H9 (cell line): ENCODE data around the gene PAMR1. TPM values are rescaled to one million over a fixed set of nuclear protein-coding genes. Genes with fewer than 3 reads are reported as not detected.

Experiments
- DNase-seq: peaks from one replicate; pipeline ENCODE4 v3.0.0-alpha.2; 2017
- H2AFZ ChIP-seq: one replicate; pipeline ENCODE4 v1.6.1; 2013; ENCODE audit warnings: mild to moderate bottlenecking, low read length, control low read depth, moderate library complexity
- H2AK5ac ChIP-seq: 2 replicates; pipeline ENCODE4 v1.6.1; 2013; ENCODE audit warnings: low read length, control low read depth, mixed read lengths; ENCODE audit not compliant: insufficient read length
- H2BK120ac ChIP-seq: one replicate; pipeline ENCODE4 v1.6.1; 2013; ENCODE audit warnings: low read depth, mild to moderate bottlenecking, low read length, control low read depth, inconsistent platforms; ENCODE audit not compliant: poor library complexity, severe bottlenecking
- H2BK12ac ChIP-seq: 2 replicates; pipeline ENCODE4 v1.6.1; 2013; ENCODE audit warnings: low read length, control low read depth, mixed read lengths, low read depth; ENCODE audit not compliant: insufficient read length
- H2BK15ac ChIP-seq: 2 replicates; pipeline ENCODE4 v1.6.1; 2013; ENCODE audit warnings: low read depth, low read length, control low read depth
- H2BK20ac ChIP-seq: one replicate; pipeline ENCODE4 v1.6.1; 2013; ENCODE audit warnings: low read depth, mild to moderate bottlenecking, low read length, control low read depth, inconsistent platforms; ENCODE audit not compliant: poor library complexity, severe bottlenecking
- H2BK5ac ChIP-seq: 2 replicates; pipeline ENCODE4 v1.6.1; 2013; ENCODE audit warnings: low read length, control low read depth, mixed read lengths; ENCODE audit not compliant: insufficient read length
- H3K14ac ChIP-seq: 2 replicates; pipeline ENCODE4 v1.6.1; 2013; ENCODE audit warnings: low read length, control low read depth; ENCODE audit not compliant: insufficient read depth
- H3K18ac ChIP-seq: 2 replicates; pipeline ENCODE4 v1.6.1; 2013; ENCODE audit warnings: low read depth, mild to moderate bottlenecking, mixed read lengths, low read length, control low read depth; ENCODE audit not compliant: insufficient read length
- H3K23ac ChIP-seq: 2 replicates; pipeline ENCODE4 v1.6.1; 2013; ENCODE audit warnings: low read length, control low read depth, mixed read lengths, low read depth; ENCODE audit not compliant: insufficient read length
- H3K23me2 ChIP-seq: 2 replicates; pipeline ENCODE4 v1.6.1; 2013; ENCODE audit warnings: low read depth, mild to moderate bottlenecking, mixed read lengths, low read length, control low read depth; ENCODE audit not compliant: insufficient read length, poor library complexity, severe bottlenecking
- H3K27ac ChIP-seq: 2 replicates; pipeline ENCODE4 v1.5.1; 2013; ENCODE audit warnings: low read length, control low read depth, mixed read lengths, low read depth; ENCODE audit not compliant: insufficient read length
- H3K27me3 ChIP-seq: 2 replicates; pipeline ENCODE4 v1.6.1; 2013; ENCODE audit warnings: low read length, control low read depth, inconsistent platforms; ENCODE audit not compliant: insufficient read depth
- H3K4ac ChIP-seq: 2 replicates; pipeline ENCODE4 v1.6.1; 2013; ENCODE audit warnings: low read depth, mild to moderate bottlenecking, control low read depth, inconsistent platforms, low read length, moderate library complexity
- H3K4me1 ChIP-seq: 2 replicates; pipeline ENCODE4 v1.6.1; 2013; ENCODE audit warnings: low read length, control low read depth, inconsistent platforms; ENCODE audit not compliant: insufficient read depth
- H3K4me2 ChIP-seq: 2 replicates; pipeline ENCODE4 v1.6.1; 2013; ENCODE audit warnings: low read length, control low read depth, mixed read lengths; ENCODE audit not compliant: insufficient read length, insufficient read depth
- H3K56ac ChIP-seq: 2 replicates; pipeline ENCODE4 v1.6.1; 2013; ENCODE audit warnings: low read depth, mild to moderate bottlenecking, mixed read lengths, low read length, control low read depth; ENCODE audit not compliant: insufficient read length
- H3K79me1 ChIP-seq: 2 replicates; pipeline ENCODE4 v1.6.1; 2013; ENCODE audit warnings: low read depth, mild to moderate bottlenecking, moderate library complexity, low read length, control low read depth, inconsistent platforms; ENCODE audit not compliant: insufficient read depth, poor library complexity, severe bottlenecking
- H3K79me2 ChIP-seq: 2 replicates; pipeline ENCODE4 v1.6.1; 2013; ENCODE audit warnings: low read length, control low read depth, inconsistent platforms; ENCODE audit not compliant: insufficient read depth
- H3K9ac ChIP-seq: 2 replicates; pipeline ENCODE4 v1.6.1; 2013; ENCODE audit warnings: low read length, control low read depth, mixed read lengths; ENCODE audit not compliant: insufficient read length; ENCODE audit errors: extremely low read depth
- H3K9me3 ChIP-seq: one replicate; pipeline ENCODE4 v1.6.1; 2013; ENCODE audit warnings: low read depth, low read length, inconsistent platforms; ENCODE audit not compliant: control insufficient read depth
- H3T11ph ChIP-seq: one replicate; pipeline ENCODE4 v1.6.1; 2013; ENCODE audit warnings: mild to moderate bottlenecking, low read length, control low read depth, inconsistent platforms
- H4K20me1 ChIP-seq: one replicate; pipeline ENCODE4 v1.6.1; 2013; ENCODE audit not compliant: control insufficient read depth, insufficient read length, insufficient read depth
- H4K5ac ChIP-seq: 2 replicates; pipeline ENCODE4 v1.6.1; 2013; ENCODE audit warnings: low read depth, mild to moderate bottlenecking, mixed read lengths, low read length, control low read depth; ENCODE audit not compliant: insufficient read length
- H4K8ac ChIP-seq: replicated peaks from 2 replicates; pipeline ENCODE4 v1.6.1; 2013; ENCODE audit warnings: low read length, control low read depth, mixed read lengths, low read depth; ENCODE audit not compliant: insufficient read length
- H4K91ac ChIP-seq: 2 replicates; pipeline ENCODE4 v1.6.1; 2013; ENCODE audit warnings: low read depth, mild to moderate bottlenecking, moderate library complexity, mixed read lengths, low read length, control low read depth; ENCODE audit not compliant: insufficient read length
- H3K27ac Mint-ChIP-seq, 3 experiments: 2 replicates in 2 of 3; 3 replicates in 1 of 3; pipeline ENCODE4 v1.8.0; 2020 to 2021; ENCODE audit warnings: mixed read lengths in 3 of 3, mild to moderate bottlenecking in 1 of 3, moderate library complexity in 1 of 3
- H3K27me3 Mint-ChIP-seq: 2 replicates; pipeline ENCODE4 v1.8.0; 2021; ENCODE audit warnings: low read depth, mild to moderate bottlenecking, moderate library complexity, mixed read lengths
- H3K36me3 Mint-ChIP-seq, 3 experiments: 2 replicates in 2 of 3; 3 replicates in 1 of 3; pipeline ENCODE4 v1.8.0; 2020 to 2021; ENCODE audit warnings: low read depth in 3 of 3, mixed read lengths in 3 of 3; ENCODE audit not compliant: insufficient read depth in 1 of 3
- H3K4me1 Mint-ChIP-seq, 2 experiments: 2 replicates each; pipeline ENCODE4 v1.8.0; 2020; ENCODE audit warnings: mixed read lengths in 2 of 2
- H3K4me3 Mint-ChIP-seq, 2 experiments: 2 replicates in 1 of 2; 3 replicates in 1 of 2; pipeline ENCODE4 v1.8.0; 2020 to 2021; ENCODE audit warnings: mild to moderate bottlenecking in 2 of 2, mixed read lengths in 2 of 2, moderate library complexity in 1 of 2
- H3K9me3 Mint-ChIP-seq, 2 experiments: 2 replicates in 1 of 2; 3 replicates in 1 of 2; pipeline ENCODE4 v1.8.0; 2020; ENCODE audit warnings: mild to moderate bottlenecking in 2 of 2, mixed read lengths in 2 of 2, moderate library complexity in 1 of 2
- WGBS: extraction: QIAGEN DNeasy Blood & Tissue Kit; methylation state at CpG from one replicate; pipeline ENCODE4 v1.1.7; 2013; ENCODE audit warnings: missing lambda C conversion rate, low lambda C conversion rate, mixed read lengths; ENCODE audit not compliant: insufficient read length; ENCODE audit errors: extremely low coverage; 5-methylcytosine and 5-hydroxymethylcytosine counted together
- total RNA-seq: library from RNA; stranded (reverse); gene quantifications from 2 replicates; pipeline ENCODE4 v1.2.1, GENCODE V29; 2021
- TF ChIP-seq, protein P1 (sequence below): fragments of 200-600 bp; sonication (generic); conservative IDR thresholded peaks from 3 replicates; pipeline ENCODE4 v1.8.0; 2021; ENCODE audit warnings: antibody characterized with exemption, mild to moderate bottlenecking

PAMR1 gene
- total RNA-seq, 1 experiment from 2014 or later, result 2.4 TPM

DNA sequence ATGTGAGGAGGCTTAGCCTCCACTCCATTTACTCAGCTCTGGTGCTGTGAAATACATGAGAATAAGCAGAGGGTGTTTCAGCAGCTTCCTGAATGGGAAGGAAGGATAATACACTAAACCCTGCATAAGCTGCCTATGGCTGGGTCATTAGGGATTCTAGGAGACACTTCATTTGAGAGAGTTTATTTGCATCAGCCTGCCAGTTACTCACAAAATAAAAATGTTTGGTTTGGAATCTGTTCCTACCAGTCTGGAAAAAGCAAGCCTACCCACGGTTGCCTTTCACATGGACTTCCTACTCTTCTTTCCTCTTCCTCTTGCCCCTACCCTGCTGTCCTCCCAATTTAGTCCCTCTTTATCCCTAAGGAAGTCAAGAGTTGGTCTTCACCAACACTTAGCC lies 126.5 kb downstream of the PAMR1 start:
- H2BK120ac ChIP-seq, result no peak overlapping the region
- H3K56ac ChIP-seq, result no peak overlapping the region
- no peak overlapping the region for H3K18ac ChIP-seq
- H2BK5ac ChIP-seq, result no peak overlapping the region
- H3T11ph ChIP-seq, result no peak overlapping the region
- H3K23ac ChIP-seq, result no peak overlapping the region
- no peak overlapping the region for H3K27ac ChIP-seq
- H3K36me3 Mint-ChIP-seq, result no peaks in the 10 kb centered on the region
- H3K27me3 Mint-ChIP-seq, result peaks cover 3% of the 10 kb centered on the region
- no peak overlapping the region for H3K14ac ChIP-seq
- no peak overlapping the region; a peak in 1 of 7 replicates for H3K27ac Mint-ChIP-seq
- H3K4me1 ChIP-seq, result no peaks in the 10 kb centered on the region
- H2BK20ac ChIP-seq, result no peak overlapping the region
- no peak for DNase-seq
- no CpG with 5 or more reads among the region's 1 CpG for WGBS
- no peaks in the 10 kb centered on the region for H3K27me3 ChIP-seq
- TF ChIP-seq, protein P1, sequence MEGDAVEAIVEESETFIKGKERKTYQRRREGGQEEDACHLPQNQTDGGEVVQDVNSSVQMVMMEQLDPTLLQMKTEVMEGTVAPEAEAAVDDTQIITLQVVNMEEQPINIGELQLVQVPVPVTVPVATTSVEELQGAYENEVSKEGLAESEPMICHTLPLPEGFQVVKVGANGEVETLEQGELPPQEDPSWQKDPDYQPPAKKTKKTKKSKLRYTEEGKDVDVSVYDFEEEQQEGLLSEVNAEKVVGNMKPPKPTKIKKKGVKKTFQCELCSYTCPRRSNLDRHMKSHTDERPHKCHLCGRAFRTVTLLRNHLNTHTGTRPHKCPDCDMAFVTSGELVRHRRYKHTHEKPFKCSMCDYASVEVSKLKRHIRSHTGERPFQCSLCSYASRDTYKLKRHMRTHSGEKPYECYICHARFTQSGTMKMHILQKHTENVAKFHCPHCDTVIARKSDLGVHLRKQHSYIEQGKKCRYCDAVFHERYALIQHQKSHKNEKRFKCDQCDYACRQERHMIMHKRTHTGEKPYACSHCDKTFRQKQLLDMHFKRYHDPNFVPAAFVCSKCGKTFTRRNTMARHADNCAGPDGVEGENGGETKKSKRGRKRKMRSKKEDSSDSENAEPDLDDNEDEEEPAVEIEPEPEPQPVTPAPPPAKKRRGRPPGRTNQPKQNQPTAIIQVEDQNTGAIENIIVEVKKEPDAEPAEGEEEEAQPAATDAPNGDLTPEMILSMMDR, result no peak
- no peak overlapping the region for H2AFZ ChIP-seq
- no peak overlapping the region for H3K4ac ChIP-seq
- H3K9me3 Mint-ChIP-seq, result peaks cover 0 to 5% of the 10 kb centered on the region in 2 experiments; a peak in 2 of 5 replicates
- no peaks in the 10 kb centered on the region for H3K9me3 ChIP-seq
- H2BK12ac ChIP-seq, result no peak overlapping the region
- H3K79me1 ChIP-seq, result no peaks in the 10 kb centered on the region
- H3K9ac ChIP-seq, result no peak overlapping the region
- H2AK5ac ChIP-seq, result no peak overlapping the region
- H4K5ac ChIP-seq, result no peak overlapping the region
- H4K91ac ChIP-seq, result no peak overlapping the region
- H2BK15ac ChIP-seq, result no peak overlapping the region
- no peak overlapping the region for H4K8ac ChIP-seq
- H3K4me3 Mint-ChIP-seq, result no peak overlapping the region
- H3K79me2 ChIP-seq, result no peaks in the 10 kb centered on the region
- H4K20me1 ChIP-seq, result no peaks in the 10 kb centered on the region
- H3K4me2 ChIP-seq, result no peak overlapping the region
- H3K23me2 ChIP-seq, result no peaks in the 10 kb centered on the region
- peaks cover 13 to 21% of the 10 kb centered on the region in 2 experiments for H3K4me1 Mint-ChIP-seq
